A673 (cell line): ENCODE data around the gene DOK6. TPM values are rescaled to one million over a fixed set of nuclear protein-coding genes. Genes with fewer than 3 reads are reported as not detected.
"Not testable (repeated sequence)": the region's sequence is repeated elsewhere in the genome, so short reads cannot be mapped to it uniquely, and the experiment has no call there.

Experiments used
- BruUV-seq: library from RNA; stranded (reverse); fragments of 400-500 nt; replicated peaks from 2 replicates; lab custom pipeline; 2021; lab: Mats Ljungman, UMichigan
- CTCF ChIA-PET: fragments of 300-600 bp; sonication (Branson Sonifier 250); formaldehyde crosslinking; loops from one replicate; lab custom pipeline; 2022; ENCODE audit warnings: antibody characterized with exemption; lab: Charles Lee
- POLR2A ChIA-PET: fragments of 300-600 bp; sonication (Branson Sonifier 250); formaldehyde crosslinking; loops from one replicate; lab custom pipeline; 2022; ENCODE audit warnings: antibody characterized with exemption; ENCODE audit not compliant: low non-redundant PET; lab: Charles Lee
- DNase-seq: peaks from one replicate; pipeline ENCODE4 v3.0.0-alpha.2; 2015; ENCODE audit warnings: low spot score
- H3K27ac ChIP-seq: fragments of 200-600 bp; sonication (generic); 2 replicates; pipeline ENCODE4 v1.5.1; 2016; ENCODE audit warnings: mixed run types, low read depth, mild to moderate bottlenecking, mixed read lengths, antibody characterized with exemption, low read length; ENCODE audit not compliant: poor library complexity, severe bottlenecking
- H3K27me3 ChIP-seq: fragments of 200-600 bp; sonication (generic); replicated peaks from 2 replicates; pipeline ENCODE4 v1.6.1; 2017; ENCODE audit warnings: mixed run types, low read depth, mild to moderate bottlenecking, mixed read lengths, antibody characterized with exemption, low read length; ENCODE audit not compliant: insufficient read depth, poor library complexity
- H3K36me3 ChIP-seq: fragments of 200-600 bp; sonication (generic); 2 replicates; pipeline ENCODE4 v1.6.1; 2016; ENCODE audit warnings: mixed run types, mild to moderate bottlenecking, mixed read lengths, antibody characterized with exemption, low read length; ENCODE audit not compliant: insufficient read depth, poor library complexity, severe bottlenecking
- H3K4me1 ChIP-seq: fragments of 200-600 bp; sonication (generic); 2 replicates; pipeline ENCODE4 v1.6.1; 2017; ENCODE audit warnings: mixed run types, mild to moderate bottlenecking, mixed read lengths, antibody characterized with exemption, low read length; ENCODE audit not compliant: insufficient read depth, poor library complexity, severe bottlenecking
- H3K4me3 ChIP-seq: fragments of 200-600 bp; sonication (generic); 2 replicates; pipeline ENCODE4 v1.5.1; 2016; ENCODE audit warnings: low read depth, mixed run types, mild to moderate bottlenecking, mixed read lengths, low read length; ENCODE audit not compliant: poor library complexity, severe bottlenecking
- H3K9me3 ChIP-seq: fragments of 200-600 bp; sonication (generic); 2 replicates; pipeline ENCODE4 v1.6.1; 2016; ENCODE audit warnings: mixed run types, low read depth, mild to moderate bottlenecking, mixed read lengths, antibody characterized with exemption, low read length; ENCODE audit not compliant: poor library complexity, severe bottlenecking
- EZH2 ChIP-seq: fragments of 200-600 bp; sonication (generic); IDR thresholded peaks from 2 replicates; pipeline ENCODE4 v1.6.1; 2017; ENCODE audit warnings: borderline replicate concordance, low read depth, mild to moderate bottlenecking, mixed read lengths, antibody characterized with exemption, low read length; ENCODE audit not compliant: poor library complexity, severe bottlenecking
- intact Hi-C: fragments of 100-400 bp; cut with micrococcal nuclease; formaldehyde crosslinking; loops from one replicate; pipeline ENCODE4 v1.10.0; 2022; ENCODE audit not compliant: unreplicated experiment
- total RNA-seq: library from RNA; stranded (reverse); gene quantifications from 2 replicates; pipeline ENCODE4 v1.2.3, GENCODE V29; 2021
- TF ChIP-seq, protein P1 (sequence below): fragments of 300-800, 200-600 bp; sonication (generic); conservative IDR thresholded peaks from 2 replicates; pipeline ENCODE4 v1.5.1; 2017; ENCODE audit warnings: low read depth, mild to moderate bottlenecking, antibody characterized with exemption, low read length, moderate library complexity, mixed read lengths

Gene DOK6
- total RNA-seq, 1 experiment from 2014 or later, result 13.7 TPM

GRCh38 chr18:69854455-69854854 is 453.8 kb downstream of the DOK6 start:
- Histone ChIP-seq H3K4me3 (no peak overlapping the region), H3K27me3 (no peaks in the 10 kb centered on the region), H3K27ac (no peak overlapping the region), H3K9me3 (no peaks in the 10 kb centered on the region), H3K36me3 (no peaks in the 10 kb centered on the region), H3K4me1 (no peaks in the 10 kb centered on the region)
- DNase-seq, result no peak
- TF ChIP-seq EZH2, result no peak
- TF ChIP-seq, protein P1, sequence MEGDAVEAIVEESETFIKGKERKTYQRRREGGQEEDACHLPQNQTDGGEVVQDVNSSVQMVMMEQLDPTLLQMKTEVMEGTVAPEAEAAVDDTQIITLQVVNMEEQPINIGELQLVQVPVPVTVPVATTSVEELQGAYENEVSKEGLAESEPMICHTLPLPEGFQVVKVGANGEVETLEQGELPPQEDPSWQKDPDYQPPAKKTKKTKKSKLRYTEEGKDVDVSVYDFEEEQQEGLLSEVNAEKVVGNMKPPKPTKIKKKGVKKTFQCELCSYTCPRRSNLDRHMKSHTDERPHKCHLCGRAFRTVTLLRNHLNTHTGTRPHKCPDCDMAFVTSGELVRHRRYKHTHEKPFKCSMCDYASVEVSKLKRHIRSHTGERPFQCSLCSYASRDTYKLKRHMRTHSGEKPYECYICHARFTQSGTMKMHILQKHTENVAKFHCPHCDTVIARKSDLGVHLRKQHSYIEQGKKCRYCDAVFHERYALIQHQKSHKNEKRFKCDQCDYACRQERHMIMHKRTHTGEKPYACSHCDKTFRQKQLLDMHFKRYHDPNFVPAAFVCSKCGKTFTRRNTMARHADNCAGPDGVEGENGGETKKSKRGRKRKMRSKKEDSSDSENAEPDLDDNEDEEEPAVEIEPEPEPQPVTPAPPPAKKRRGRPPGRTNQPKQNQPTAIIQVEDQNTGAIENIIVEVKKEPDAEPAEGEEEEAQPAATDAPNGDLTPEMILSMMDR, result no peak
- ChIA-PET POLR2A (no interaction called here), CTCF (no interaction called here)
- no TSS peak for BruUV-seq
- intact Hi-C loops, result no loop called here

DNA sequence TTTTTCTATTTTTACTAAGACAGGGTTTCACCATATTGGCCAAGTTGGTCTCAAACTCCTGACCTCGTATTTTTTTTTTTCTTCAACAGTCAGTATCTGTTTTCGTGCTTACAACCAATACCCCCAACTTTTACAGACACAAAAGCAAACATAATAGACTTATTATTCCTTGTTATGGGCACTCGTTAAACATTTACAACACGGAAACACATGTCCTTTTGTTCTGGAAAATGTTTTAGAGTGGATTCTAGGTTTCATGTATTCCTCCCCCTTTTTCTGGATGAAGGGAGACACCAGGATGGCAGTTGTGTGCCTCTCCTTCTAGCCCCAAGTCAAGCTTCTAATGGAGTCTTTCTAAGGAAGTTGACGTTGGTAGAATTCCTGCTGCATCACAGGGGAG is 458.2 kb downstream of the DOK6 start:
- TF ChIP-seq EZH2, result no peak
- TF ChIP-seq, protein P1, result no peak
- intact Hi-C loops, result no loop called here
- Histone ChIP-seq H3K36me3 (no peaks in the 10 kb centered on the region), H3K27me3 (no peaks in the 10 kb centered on the region), H3K9me3 (no peaks in the 10 kb centered on the region), H3K4me1 (no peaks in the 10 kb centered on the region), H3K27ac (no peak overlapping the region), H3K4me3 (no peak overlapping the region)
- POLR2A ChIA-PET, result no interaction called here
- no peak for DNase-seq
- CTCF ChIA-PET, result no interaction called here
- no TSS peak for BruUV-seq

- H3K27ac ChIP-seq, DNase-seq, H3K27me3 ChIP-seq, H3K9me3 ChIP-seq, CTCF ChIA-PET, intact Hi-C loops, BruUV-seq, H3K36me3 ChIP-seq, H3K4me3 ChIP-seq, POLR2A ChIA-PET, H3K4me1 ChIP-seq: not testable (repeated sequence)
These were observed 464.1 kb downstream of the DOK6 start for GRCh38 chr18:69864802-69865201.

- TF ChIP-seq, protein P1, result no peak
- H3K9me3 ChIP-seq, result no peaks in the 10 kb centered on the region
- H3K4me1 ChIP-seq, result no peaks in the 10 kb centered on the region
- intact Hi-C loops, result no loop called here
- DNase-seq, result no peak
- no peak overlapping the region for H3K4me3 ChIP-seq
- H3K27ac ChIP-seq, result no peak overlapping the region
- ChIA-PET POLR2A (no interaction called here), CTCF (no interaction called here)
- no peaks in the 10 kb centered on the region for H3K27me3 ChIP-seq
- no peaks in the 10 kb centered on the region for H3K36me3 ChIP-seq
- BruUV-seq, result no TSS peak
These were observed 465.1 kb downstream of the DOK6 start for GRCh38 chr18:69865776-69866175.
